HUES6 (cell line): ENCODE data around the gene COL10A1.
"Not testable (repeated sequence)": the region's sequence is repeated elsewhere in the genome, so short reads cannot be mapped to it uniquely, and the experiment has no call there.

Experiments
- H3K27ac ChIP-seq: 2 replicates; pipeline ENCODE4 v1.7.0; 2013; ENCODE audit warnings: low read depth, mild to moderate bottlenecking, low read length, inconsistent platforms
- H3K27me3 ChIP-seq: 2 replicates; pipeline ENCODE4 v1.6.1; 2013; ENCODE audit warnings: low read length; ENCODE audit not compliant: control insufficient read depth, insufficient read depth
- H3K36me3 ChIP-seq: 2 replicates; pipeline ENCODE4 v1.6.1; 2013; ENCODE audit warnings: low read length; ENCODE audit not compliant: control insufficient read depth, insufficient read depth
- H3K4me1 ChIP-seq: 2 replicates; pipeline ENCODE4 v1.6.1; 2013; ENCODE audit warnings: low read length; ENCODE audit not compliant: control insufficient read depth, insufficient read depth
- H3K4me3 ChIP-seq: 2 replicates; pipeline ENCODE4 v1.5.1; 2013; ENCODE audit warnings: low read depth, low read length
- H3K9ac ChIP-seq: one replicate; pipeline ENCODE4 v1.6.1; 2013; ENCODE audit warnings: mild to moderate bottlenecking, low read length
- H3K9me3 ChIP-seq: 2 replicates; pipeline ENCODE4 v1.6.1; 2013; ENCODE audit warnings: low read depth, low read length; ENCODE audit not compliant: control insufficient read depth, insufficient read depth

The COL10A1 gene

DNA sequence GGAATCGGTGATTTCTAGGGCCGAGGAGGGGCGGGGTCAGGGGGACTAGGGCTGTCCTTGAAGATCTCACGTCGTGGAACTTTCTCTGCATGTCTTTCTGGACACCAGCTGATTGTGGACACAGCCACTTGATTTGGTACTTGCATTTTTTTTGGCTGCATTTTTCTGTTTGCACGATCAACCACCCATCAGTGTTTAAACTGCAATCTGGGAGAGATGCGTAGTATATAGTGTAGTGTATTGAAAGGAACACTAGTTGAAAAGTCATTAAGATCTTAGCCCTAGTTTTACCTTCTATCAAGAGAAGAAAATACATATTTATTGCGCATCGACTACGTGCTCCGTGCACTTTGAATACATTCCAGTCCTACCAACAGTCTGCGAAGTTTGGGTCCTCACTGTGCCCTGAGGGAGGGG, 24.6 kb downstream of the COL10A1 start:
- H3K36me3 ChIP-seq, result 0 out of 2 replicates have a peak, but pooled peaks cover 3% of the 10 kb centered on the region
- peaks cover 49% of the 10 kb centered on the region for H3K4me1 ChIP-seq
- peak overlapping the region; percentile 95 for H3K9ac ChIP-seq
- peak overlapping the region; percentile 92 for H3K4me3 ChIP-seq
- peaks cover 5% of the 10 kb centered on the region for H3K9me3 ChIP-seq
- H3K27ac ChIP-seq, result no peak overlapping the region
- H3K27me3 ChIP-seq, result no peaks in the 10 kb centered on the region

DNA sequence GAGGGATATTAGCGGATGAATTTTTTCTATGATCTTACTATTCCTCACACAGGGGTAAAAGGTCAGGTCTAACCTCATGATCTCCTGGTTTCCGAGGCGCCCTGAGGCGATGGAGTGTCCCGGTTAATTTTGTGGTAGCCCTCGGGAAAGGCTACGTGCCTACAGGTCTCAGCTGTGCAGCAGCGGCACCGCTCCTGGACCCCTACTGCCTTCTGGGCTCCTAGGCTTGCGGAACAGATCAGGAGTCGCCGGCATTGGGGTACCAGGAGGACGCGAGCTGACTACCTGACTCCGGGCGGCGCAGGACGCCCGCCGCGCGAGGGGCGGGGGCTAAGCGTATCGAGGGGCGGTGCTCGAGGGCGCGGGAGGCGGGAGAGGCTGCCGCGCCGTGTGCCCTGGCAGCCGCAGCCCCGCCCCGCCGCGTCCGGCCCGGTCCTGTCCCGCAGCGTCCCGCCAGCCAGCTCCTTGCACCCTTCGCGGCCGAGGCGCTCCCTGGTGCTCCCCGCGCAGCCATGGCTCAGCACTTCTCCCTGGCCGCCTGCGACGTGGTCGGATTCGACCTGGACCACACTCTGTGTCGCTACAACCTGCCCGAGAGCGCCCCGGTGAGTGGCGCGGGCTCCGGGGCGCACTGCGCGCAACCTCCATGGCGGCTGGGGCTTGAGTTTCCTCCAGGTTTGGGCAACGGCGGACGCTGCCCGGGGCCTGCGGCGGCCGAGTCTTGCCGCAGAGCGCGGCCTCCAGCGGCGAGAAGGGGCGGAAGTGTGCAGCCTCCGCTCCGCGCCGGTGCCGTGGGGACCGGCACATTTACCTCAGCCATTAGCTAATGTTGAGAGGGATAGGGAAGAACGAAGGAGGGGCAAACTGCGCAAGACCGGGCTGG, 25.3 kb downstream of the COL10A1 start, which contains the start of gene NT5DC1:
Gene NT5DC1 (plus strand): TSS at position 435 of the 883 bp plus-strand sequence. CDS start 78 bp downstream, at position 513.
- Histone ChIP-seq H3K36me3 (0 out of 2 replicates have a peak, but pooled peaks cover 3% of the 10 kb centered on the region), H3K4me1 (peaks cover 42% of the 10 kb centered on the region), H3K9ac (peak within 1 kb of the TSS; percentile 95), H3K27me3 (no peaks in the 10 kb centered on the region), H3K27ac (peak within 1 kb of the TSS; percentile 92), H3K9me3 (peaks cover 12% of the 10 kb centered on the region), H3K4me3 (peak within 1 kb of the TSS; percentile 92)

DNA sequence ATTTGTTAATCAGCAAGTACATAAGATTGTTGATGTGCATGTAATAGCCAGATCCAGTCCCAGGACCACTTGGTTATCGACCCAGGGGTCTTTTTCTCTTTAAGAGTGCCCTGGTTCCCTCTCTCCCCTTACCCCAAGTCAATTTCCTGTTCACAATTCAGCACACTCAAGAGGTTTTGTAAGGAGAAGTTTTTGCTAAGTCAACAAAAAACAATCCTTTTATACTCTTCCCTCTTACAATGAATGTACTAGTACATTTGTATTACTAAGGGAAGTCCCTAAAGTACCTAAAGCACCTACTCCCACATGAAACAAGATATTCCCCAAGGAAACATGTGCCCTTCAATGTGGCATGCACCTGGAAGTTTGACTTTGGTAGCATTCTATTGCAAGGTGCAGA, 26.9 kb downstream of the COL10A1 start:
- H3K27ac ChIP-seq, result no peak overlapping the region

DNA sequence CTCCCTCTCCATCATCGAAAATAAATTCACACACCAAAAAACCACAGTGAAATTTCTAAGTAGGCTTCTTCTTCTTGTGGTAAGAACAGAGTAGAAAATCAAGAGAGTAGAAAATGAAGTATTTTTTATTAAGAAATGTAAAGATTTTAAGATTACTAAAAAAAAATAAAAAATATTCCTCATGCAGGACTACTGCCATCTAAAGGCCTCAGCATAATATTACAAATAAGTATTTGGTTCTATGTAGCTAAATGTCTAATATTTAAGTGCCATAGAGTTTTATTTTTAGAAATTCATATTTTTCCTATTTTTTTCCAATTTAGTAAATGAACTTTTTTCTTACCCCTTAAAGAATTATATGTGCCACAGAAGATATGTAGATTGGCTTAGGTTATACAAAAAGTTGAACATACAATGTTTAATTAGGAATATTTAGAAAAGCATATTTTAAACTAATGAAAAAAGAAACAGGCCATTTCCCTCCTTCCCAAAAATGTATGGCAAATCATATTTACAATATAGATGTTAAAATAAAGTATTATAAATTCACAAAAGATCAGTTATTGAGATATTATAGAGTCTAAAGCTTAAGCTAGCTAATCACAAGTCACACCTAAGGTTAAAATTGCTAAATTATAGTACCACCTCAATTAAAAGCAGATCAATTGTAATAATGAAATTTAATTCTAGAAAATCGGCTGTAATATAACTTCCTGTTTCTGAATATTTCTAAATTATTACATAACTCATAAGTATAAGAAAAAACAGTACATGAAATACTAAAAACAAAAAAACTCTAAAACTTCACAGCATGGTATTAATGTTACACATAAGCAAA, 28.7 kb downstream of the COL10A1 start:
- H3K36me3 ChIP-seq, result no peaks in the 10 kb centered on the region
- H3K27ac ChIP-seq, result no peak overlapping the region
- H3K27me3 ChIP-seq, result no peaks in the 10 kb centered on the region
- H3K4me3 ChIP-seq, result no peak overlapping the region
- H3K9ac ChIP-seq, result no peak overlapping the region
- H3K9me3 ChIP-seq, result peaks cover 15% of the 10 kb centered on the region
- peaks cover 13% of the 10 kb centered on the region; the same call in 1 of the 2 replicates for H3K4me1 ChIP-seq

More for the DNA sequence above, 26.9 kb downstream of the COL10A1 start:
- Histone ChIP-seq H3K4me1 (peaks cover 28% of the 10 kb centered on the region; the same call in 1 of the 2 replicates), H3K4me3 (no peak overlapping the region), H3K9me3 (peaks cover 15% of the 10 kb centered on the region), H3K36me3 (0 out of 2 replicates have a peak, but pooled peaks cover 3% of the 10 kb centered on the region), H3K27me3 (no peaks in the 10 kb centered on the region), H3K9ac (no peak overlapping the region)

GRCh38 chr6:116096048-116096759, 29.7 kb downstream of the COL10A1 start:
- not testable (repeated sequence) for H3K27me3 ChIP-seq, H3K27ac ChIP-seq, H3K4me3 ChIP-seq, H3K9ac ChIP-seq, H3K36me3 ChIP-seq, H3K4me1 ChIP-seq
- peaks cover 15% of the 10 kb centered on the region for H3K9me3 ChIP-seq

GRCh38 chr6:116094041-116094440, 31.9 kb downstream of the COL10A1 start:
- no peak overlapping the region for H3K4me3 ChIP-seq
- H3K36me3 ChIP-seq, result no peaks in the 10 kb centered on the region
- H3K27ac ChIP-seq, result no peak overlapping the region
- H3K4me1 ChIP-seq, result no peaks in the 10 kb centered on the region
- H3K9me3 ChIP-seq, result peaks cover 18% of the 10 kb centered on the region
- H3K27me3 ChIP-seq, result no peaks in the 10 kb centered on the region
- no peak overlapping the region for H3K9ac ChIP-seq

DNA sequence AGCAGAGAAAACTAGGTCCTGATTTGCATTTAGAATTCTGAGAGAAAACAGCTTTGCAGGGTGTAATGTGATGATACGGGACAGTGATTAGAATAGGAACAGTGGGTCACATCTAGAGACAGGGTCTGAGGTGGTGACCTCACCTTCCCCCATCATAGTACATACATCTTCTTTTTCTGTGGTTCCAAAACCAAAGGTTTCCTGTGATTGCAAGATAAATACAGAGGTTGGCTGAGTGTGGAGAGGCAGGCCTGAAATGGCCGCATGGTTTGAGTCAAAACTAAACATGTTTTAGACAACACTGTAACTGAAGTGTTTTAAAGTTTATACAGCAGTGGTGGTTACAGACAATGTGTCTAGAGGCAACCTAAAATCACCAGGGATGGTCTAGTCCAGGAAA, 35.7 kb downstream of the COL10A1 start:
- H3K4me3 ChIP-seq, result no peak overlapping the region
- H3K27ac ChIP-seq, result no peak overlapping the region
- H3K9me3 ChIP-seq, result 0 out of 2 replicates have a peak, but pooled peaks cover 2% of the 10 kb centered on the region
- H3K9ac ChIP-seq, result no peak overlapping the region
- no peaks in the 10 kb centered on the region for H3K4me1 ChIP-seq
- H3K36me3 ChIP-seq, result no peaks in the 10 kb centered on the region
- no peaks in the 10 kb centered on the region for H3K27me3 ChIP-seq

- Histone ChIP-seq H3K9me3 (0 out of 2 replicates have a peak, but pooled peaks cover 2% of the 10 kb centered on the region), H3K36me3 (no peaks in the 10 kb centered on the region), H3K27me3 (no peaks in the 10 kb centered on the region), H3K9ac (no peak overlapping the region), H3K27ac (no peak overlapping the region), H3K4me1 (no peaks in the 10 kb centered on the region), H3K4me3 (no peak overlapping the region)
Observed at GRCh38 chr6:116088946-116089345, 37.0 kb downstream of the COL10A1 start.

GRCh38 chr6:116087437-116088027, 38.4 kb downstream of the COL10A1 start:
- H3K4me3 ChIP-seq, result no peak overlapping the region
- no peaks in the 10 kb centered on the region for H3K4me1 ChIP-seq
- 0 out of 2 replicates have a peak, but pooled peaks cover 2% of the 10 kb centered on the region for H3K9me3 ChIP-seq
- H3K27ac ChIP-seq, result no peak overlapping the region
- no peaks in the 10 kb centered on the region for H3K27me3 ChIP-seq
- H3K36me3 ChIP-seq, result no peaks in the 10 kb centered on the region
- no peak overlapping the region for H3K9ac ChIP-seq

DNA sequence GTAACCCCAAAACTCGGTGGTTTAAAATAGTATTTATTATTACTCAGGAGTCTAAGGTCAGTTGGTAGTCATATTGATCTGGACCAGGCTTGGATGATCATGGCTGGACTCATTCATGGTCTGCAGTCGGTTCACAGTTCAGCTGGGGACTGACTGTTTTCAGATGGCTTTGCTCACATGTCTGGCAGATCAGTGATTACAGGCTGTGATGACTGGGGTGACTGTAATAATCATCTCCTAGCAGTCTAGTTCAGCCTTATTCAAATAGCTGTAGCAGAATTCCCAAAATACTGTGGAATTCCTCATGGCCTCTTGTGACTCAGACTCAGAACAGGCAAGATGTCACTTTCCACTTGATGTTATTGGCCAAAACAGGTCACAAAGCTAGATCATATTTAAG, 41.6 kb downstream of the COL10A1 start:
- H3K4me3 ChIP-seq, result no peak overlapping the region
- H3K36me3 ChIP-seq, result no peaks in the 10 kb centered on the region
- H3K4me1 ChIP-seq, result no peaks in the 10 kb centered on the region
- H3K9me3 ChIP-seq, result no peaks in the 10 kb centered on the region
- H3K27me3 ChIP-seq, result no peaks in the 10 kb centered on the region
- no peak overlapping the region for H3K27ac ChIP-seq
- H3K9ac ChIP-seq, result no peak overlapping the region
